HUES48 (cell line): ENCODE results near the gene PAXX.
"Not testable (repeated sequence)": the region's sequence is repeated elsewhere in the genome, so short reads cannot be mapped to it uniquely, and the experiment has no call there.

Source experiments
- H3K27ac ChIP-seq: one replicate; pipeline ENCODE4 v1.7.0; 2013; ENCODE audit warnings: low read depth, low read length, inconsistent platforms
- H3K27me3 ChIP-seq: 2 replicates; pipeline ENCODE4 v1.6.1; 2013; ENCODE audit warnings: mild to moderate bottlenecking, low read length; ENCODE audit not compliant: control insufficient read depth, insufficient read depth
- H3K36me3 ChIP-seq: 2 replicates; pipeline ENCODE4 v1.6.1; 2013; ENCODE audit warnings: low read length; ENCODE audit not compliant: control insufficient read depth, insufficient read depth
- H3K4me1 ChIP-seq: 2 replicates; pipeline ENCODE4 v1.6.1; 2013; ENCODE audit warnings: mild to moderate bottlenecking, low read length; ENCODE audit not compliant: control insufficient read depth, insufficient read depth
- H3K4me3 ChIP-seq: 2 replicates; pipeline ENCODE4 v1.5.1; 2013; ENCODE audit warnings: mild to moderate bottlenecking, low read depth, low read length
- H3K9ac ChIP-seq: 2 replicates; pipeline ENCODE4 v1.6.1; 2013; ENCODE audit warnings: mild to moderate bottlenecking, low read depth, low read length, moderate library complexity
- H3K9me3 ChIP-seq: 2 replicates; pipeline ENCODE4 v1.6.1; 2013; ENCODE audit warnings: low read length; ENCODE audit not compliant: control insufficient read depth, insufficient read depth

PAXX gene

DNA sequence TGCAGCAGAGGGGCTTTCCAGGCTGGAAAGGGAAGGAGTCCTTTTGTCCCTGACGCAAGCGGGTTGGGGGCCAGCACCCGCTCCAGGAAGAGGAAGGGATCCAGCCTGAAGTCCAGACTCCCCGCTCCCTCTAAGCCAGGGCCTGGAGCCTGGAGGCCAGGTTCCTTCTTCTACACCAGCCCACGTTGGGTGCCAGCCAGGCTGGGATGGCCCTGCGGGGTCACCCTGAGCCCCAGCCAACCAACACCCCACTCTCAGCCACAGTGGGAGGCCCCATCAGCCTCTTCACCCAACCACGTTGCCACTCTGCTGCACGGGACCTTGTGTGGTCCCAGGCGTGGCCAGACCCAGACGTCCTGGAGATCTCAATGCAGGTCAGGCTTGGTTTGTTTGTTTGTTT, 40.6 kb downstream of the PAXX start:
- no peak overlapping the region for H3K27ac ChIP-seq
- no peak overlapping the region for H3K9ac ChIP-seq
- no peak overlapping the region for H3K4me3 ChIP-seq
- H3K9me3 ChIP-seq = no peaks in the 10 kb centered on the region
- H3K36me3 ChIP-seq = no peaks in the 10 kb centered on the region
- 0 out of 2 replicates have a peak, but pooled peaks cover 2% of the 10 kb centered on the region for H3K4me1 ChIP-seq
- peaks cover 11% of the 10 kb centered on the region for H3K27me3 ChIP-seq

DNA sequence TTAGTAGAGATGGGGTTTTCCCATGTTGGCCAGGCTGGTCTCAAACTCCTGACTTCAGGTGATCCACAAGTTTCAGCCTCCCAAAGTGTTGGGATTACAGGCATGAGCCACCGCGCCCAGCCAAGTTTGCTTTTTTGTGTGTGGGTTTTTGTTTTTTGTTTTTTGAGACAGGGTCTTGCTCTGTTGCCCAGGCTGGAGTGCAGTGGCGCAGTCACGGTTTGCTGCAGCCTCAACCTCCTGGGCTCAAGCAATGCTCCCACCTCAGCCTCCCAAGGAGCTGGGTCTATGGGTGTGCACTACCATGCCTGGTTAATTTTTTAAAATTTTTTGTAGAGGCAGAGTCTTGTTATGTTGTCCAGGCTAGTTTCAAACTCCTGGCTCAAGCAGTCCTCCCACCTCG, 41.3 kb downstream of the PAXX start:
- H3K27me3 ChIP-seq, H3K9ac ChIP-seq, H3K9me3 ChIP-seq, H3K36me3 ChIP-seq, H3K4me3 ChIP-seq, H3K27ac ChIP-seq, H3K4me1 ChIP-seq: not testable (repeated sequence)

DNA sequence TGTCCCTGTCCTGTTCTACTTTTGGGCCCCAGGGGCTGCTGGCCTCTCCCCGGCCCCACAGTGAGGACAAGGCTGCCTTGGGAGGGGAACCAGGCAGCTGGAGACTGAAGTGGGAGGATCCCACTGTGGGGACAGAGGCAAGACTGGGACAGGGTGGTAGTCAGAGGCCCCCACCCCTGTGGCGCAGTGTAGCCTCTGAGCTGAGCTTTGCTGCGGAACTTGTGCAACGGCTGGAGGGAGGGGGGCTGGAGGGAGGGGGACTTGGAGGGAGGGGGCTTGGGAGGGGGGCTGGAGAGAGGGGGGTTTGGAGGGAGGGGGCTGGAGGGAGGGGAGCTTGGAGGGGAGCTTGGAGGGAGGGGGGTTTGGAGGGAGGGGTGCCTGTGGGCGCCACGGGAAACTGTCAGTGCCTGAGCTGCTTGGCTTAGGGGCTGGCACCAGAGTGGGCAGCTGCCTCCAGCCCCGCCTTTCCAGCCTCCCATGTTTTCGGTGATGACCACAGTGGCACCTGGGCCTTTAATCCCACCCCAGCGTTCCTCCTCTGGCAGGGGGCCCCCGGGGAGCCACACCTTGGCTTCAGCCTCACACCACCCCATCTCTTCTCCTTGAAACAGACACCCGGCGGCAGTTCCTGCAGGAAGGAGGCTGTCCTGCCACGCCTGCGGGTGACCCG, 42.0 kb downstream of the PAXX start:
- Histone ChIP-seq H3K36me3 (peaks cover 3% of the 10 kb centered on the region; the same call in 1 of the 2 replicates), H3K27ac (no peak overlapping the region), H3K9me3 (no peaks in the 10 kb centered on the region), H3K9ac (no peak overlapping the region), H3K4me1 (no peaks in the 10 kb centered on the region), H3K4me3 (no peak overlapping the region), H3K27me3 (peaks cover 1% of the 10 kb centered on the region)

DNA sequence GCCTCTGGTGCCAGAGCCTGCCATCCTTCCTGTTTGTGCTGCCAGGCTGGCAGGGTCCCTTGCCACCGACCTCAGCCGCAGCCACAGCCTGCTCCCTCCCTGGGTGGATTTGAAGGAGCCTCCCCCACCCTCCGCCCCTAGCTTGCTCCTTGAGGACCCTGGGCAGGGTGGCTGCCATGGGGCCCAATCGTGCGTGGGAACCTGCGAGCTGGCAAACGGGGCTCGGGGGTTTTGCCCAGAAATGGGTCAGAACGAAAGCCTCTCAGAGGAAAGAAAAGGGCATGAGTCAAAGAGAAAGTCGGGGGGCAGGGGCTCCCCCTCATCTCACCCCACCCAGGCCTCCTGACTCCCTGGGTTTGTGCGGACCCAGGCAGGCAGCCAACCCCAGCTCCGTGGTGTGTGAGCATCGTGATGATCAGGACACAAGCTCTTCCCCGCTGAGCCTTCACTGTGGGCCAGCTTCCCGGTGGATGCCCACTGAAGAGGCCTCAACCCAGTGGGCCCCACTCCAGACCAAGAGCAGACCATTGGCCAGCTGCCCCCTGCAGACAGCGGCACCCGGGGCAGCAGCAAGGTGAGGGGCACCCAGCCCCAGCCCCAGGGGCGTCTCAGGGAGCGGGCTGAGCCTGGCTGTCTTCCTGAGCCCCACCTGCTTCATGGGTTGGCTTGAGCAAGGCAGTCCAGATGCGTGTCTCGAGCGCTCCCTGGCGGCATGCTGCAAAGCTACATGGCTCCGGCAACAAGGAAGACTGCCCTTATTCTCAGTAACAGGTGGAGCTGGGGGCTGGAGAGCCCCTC, 42.7 kb downstream of the PAXX start:
- Histone ChIP-seq H3K9ac (no peak overlapping the region), H3K4me3 (no peak overlapping the region), H3K27ac (no peak overlapping the region), H3K4me1 (no peaks in the 10 kb centered on the region), H3K9me3 (no peaks in the 10 kb centered on the region), H3K36me3 (peaks cover 11% of the 10 kb centered on the region), H3K27me3 (no peaks in the 10 kb centered on the region)

DNA sequence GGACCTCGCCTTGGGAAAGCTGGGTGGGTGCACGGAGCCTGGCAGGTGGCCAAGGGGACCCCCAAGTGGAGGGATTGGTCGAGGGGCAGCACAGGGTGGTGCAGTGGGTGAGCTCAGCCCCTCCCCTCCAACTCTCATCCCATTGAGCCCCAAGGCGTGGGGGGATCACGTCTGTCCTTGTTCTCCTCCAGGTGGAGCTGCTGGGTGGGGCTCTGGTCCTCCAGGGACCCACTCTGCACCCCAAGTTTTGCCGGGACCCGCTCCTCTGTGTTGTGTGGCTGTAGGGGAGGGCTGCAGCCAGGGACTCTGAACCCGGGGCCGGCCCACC, 43.2 kb downstream of the PAXX start:
- no peaks in the 10 kb centered on the region for H3K9me3 ChIP-seq
- peaks cover 11% of the 10 kb centered on the region for H3K36me3 ChIP-seq
- H3K4me1 ChIP-seq = no peaks in the 10 kb centered on the region
- no peaks in the 10 kb centered on the region for H3K27me3 ChIP-seq
- H3K4me3 ChIP-seq = no peak overlapping the region
- no peak overlapping the region for H3K9ac ChIP-seq
- no peak overlapping the region for H3K27ac ChIP-seq

DNA sequence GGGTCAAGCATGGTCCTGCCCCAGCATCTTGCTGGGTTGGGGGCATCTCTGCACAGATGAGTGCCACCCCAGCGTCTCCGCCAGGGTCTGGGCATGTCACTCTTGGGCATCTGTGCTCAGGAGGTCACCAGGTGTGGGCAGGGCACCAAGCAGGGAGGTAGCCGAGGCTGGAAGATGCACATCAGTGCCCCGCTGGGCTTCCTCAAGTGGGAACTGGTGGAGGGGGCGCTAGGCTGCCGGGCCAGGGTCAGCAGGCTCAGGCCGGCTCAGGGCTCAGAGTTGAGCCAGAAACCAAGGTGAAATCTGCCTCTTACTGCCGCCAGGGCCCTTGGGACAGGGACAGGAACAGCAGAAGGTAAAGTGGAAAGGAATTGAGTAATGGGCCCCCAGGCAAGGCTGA, 43.7 kb downstream of the PAXX start:
- peaks cover 11% of the 10 kb centered on the region for H3K36me3 ChIP-seq
- no peaks in the 10 kb centered on the region for H3K27me3 ChIP-seq
- H3K9me3 ChIP-seq = no peaks in the 10 kb centered on the region
- no peak overlapping the region for H3K9ac ChIP-seq
- no peak overlapping the region for H3K27ac ChIP-seq
- no peaks in the 10 kb centered on the region for H3K4me1 ChIP-seq
- no peak overlapping the region for H3K4me3 ChIP-seq

DNA sequence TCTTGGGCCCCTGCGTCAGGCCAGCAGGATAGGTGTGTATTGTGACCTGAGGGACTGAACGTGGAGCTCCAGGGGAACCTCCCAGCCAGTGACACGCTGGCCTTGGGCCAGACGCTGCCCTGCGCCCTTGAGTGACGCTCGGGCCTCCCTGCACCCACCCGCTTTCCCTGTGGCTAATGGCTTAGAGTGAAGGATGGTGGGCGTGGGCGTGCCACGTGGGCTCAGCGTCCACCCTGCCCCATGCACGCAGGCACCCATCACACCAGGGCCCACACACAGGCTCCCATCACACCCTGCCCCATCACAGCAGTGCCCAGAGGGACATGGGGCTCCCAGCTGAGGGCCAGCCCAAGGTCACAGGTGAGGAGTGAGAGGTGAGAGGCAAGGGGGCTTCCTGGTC, 44.8 kb downstream of the PAXX start:
- no peak overlapping the region for H3K27ac ChIP-seq
- H3K4me3 ChIP-seq = no peak overlapping the region
- H3K9me3 ChIP-seq = no peaks in the 10 kb centered on the region
- no peak overlapping the region for H3K9ac ChIP-seq
- H3K36me3 ChIP-seq = peaks cover 11% of the 10 kb centered on the region
- no peaks in the 10 kb centered on the region for H3K27me3 ChIP-seq
- no peaks in the 10 kb centered on the region for H3K4me1 ChIP-seq

DNA sequence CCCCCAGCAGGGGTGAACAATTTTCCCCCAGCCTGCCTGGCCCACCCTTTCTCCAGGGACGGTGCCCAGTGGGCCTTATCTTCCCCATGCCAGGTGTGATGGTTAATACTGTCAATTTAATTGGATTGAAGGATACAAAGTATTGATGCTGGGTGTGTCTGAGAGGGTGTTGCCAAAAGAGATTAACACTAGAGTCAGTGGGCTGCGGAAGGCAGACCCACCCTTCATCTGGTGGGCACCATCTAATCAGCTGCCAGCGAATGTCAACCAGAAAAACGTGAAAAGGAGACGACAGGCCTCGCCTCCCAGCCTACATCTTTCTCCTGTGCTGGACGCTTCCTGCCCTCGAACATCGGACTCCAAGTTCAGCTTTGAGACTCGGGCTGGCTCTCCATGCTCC, 45.3 kb downstream of the PAXX start:
- Histone ChIP-seq H3K27ac (no peak overlapping the region), H3K36me3 (peaks cover 11% of the 10 kb centered on the region), H3K4me3 (no peak overlapping the region), H3K9ac (no peak overlapping the region), H3K27me3 (no peaks in the 10 kb centered on the region), H3K9me3 (no peaks in the 10 kb centered on the region), H3K4me1 (no peaks in the 10 kb centered on the region)

DNA sequence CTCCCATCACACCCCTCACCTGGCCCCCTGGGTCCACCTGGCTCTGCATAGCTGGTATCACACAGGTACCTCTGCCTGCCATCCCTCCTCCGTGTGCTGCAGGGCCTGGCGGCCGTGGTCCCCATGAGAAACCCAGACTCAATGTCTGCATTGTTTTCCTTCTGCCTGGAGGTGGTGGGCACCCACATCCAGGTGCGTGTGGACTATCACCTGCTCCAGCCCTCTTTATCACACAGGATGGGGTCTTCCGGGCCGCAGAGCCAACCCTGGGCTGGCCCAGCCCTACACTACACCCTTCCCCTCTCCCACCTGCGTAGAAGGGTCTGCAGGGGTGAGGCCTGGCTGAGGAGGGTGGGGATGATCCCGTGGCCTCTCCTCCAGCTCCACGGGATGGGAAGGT, 46.7 kb downstream of the PAXX start:
- peaks cover 11% of the 10 kb centered on the region for H3K36me3 ChIP-seq

DNA sequence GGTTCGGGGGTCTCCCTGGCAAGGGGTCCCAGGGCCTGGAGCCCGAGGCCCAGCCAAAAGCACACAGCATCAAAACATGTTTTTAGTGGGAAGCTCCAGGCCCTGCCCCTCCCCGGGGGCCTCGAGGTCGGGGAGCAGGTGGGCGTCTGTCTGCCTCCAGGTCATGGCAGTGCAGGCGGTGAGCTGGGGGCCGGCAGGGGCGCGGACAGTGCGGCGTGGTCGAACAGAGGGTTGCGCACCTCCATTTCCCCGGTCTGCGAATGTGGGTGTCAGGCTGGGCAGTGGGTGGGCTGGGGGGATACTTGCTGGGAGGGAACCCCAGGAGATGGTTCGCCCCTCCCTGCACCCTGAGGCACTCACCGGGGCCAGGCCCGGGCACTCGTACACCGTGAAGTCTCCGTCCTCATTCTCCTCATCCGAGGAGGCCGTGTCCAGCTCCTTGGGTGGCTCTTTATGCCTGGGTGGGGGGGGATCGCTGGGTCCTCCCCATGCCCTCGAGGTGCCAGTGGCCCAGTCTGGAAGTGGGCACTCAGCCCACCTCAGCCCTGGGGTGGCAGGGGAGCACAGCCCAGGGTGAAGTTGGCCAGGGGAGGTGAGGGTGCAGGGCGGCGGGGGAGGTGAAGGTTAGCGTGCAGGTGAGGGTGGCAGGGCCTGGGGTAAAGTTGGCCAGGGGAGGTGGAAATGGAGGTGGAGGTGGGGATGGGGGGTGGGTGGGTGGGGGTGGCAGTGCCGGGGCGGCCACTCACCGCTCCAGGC, 47.6 kb downstream of the PAXX start:
- H3K4me1 ChIP-seq = 0 out of 2 replicates have a peak, but pooled peaks cover under 1% of the 10 kb centered on the region
- H3K27ac ChIP-seq = no peak overlapping the region
- no peak overlapping the region for H3K4me3 ChIP-seq
- H3K36me3 ChIP-seq = peaks cover 11% of the 10 kb centered on the region
- H3K9me3 ChIP-seq = no peaks in the 10 kb centered on the region
- H3K27me3 ChIP-seq = peaks cover 4% of the 10 kb centered on the region
- no peak overlapping the region for H3K9ac ChIP-seq

More for the DNA sequence above, 46.7 kb downstream of the PAXX start:
- Histone ChIP-seq H3K27me3 (no peaks in the 10 kb centered on the region), H3K27ac (no peak overlapping the region), H3K9me3 (no peaks in the 10 kb centered on the region), H3K4me3 (no peak overlapping the region), H3K4me1 (no peaks in the 10 kb centered on the region), H3K9ac (no peak overlapping the region)

DNA sequence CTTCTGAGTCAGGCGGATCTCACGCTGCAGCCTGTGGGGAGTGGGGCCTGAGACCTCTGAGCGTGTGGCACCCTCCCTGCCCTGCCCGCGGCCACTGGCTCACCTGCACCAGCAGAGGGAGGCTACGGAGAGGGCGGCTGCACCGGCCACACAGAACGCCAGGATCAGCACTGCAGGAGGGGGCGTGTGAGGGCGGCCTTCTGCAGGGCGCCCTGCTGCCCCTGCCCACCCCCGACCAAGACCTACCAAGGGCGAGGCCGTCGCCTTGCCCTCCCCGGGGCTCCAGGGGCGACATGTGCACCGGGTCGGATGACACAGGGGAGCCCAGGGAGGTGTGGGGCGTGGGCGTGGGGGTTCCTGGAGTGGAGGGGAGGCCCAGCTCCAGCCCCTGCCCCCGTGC, 48.3 kb downstream of the PAXX start:
- peaks cover 11% of the 10 kb centered on the region for H3K27me3 ChIP-seq
- H3K9me3 ChIP-seq = no peaks in the 10 kb centered on the region
- H3K4me1 ChIP-seq = 0 out of 2 replicates have a peak, but pooled peaks cover 3% of the 10 kb centered on the region
- H3K36me3 ChIP-seq = peaks cover 11% of the 10 kb centered on the region
- H3K4me3 ChIP-seq = no peak overlapping the region
- H3K9ac ChIP-seq = no peak overlapping the region
- no peak overlapping the region for H3K27ac ChIP-seq
